ENCODE data around the gene OXSR1.

DNA sequence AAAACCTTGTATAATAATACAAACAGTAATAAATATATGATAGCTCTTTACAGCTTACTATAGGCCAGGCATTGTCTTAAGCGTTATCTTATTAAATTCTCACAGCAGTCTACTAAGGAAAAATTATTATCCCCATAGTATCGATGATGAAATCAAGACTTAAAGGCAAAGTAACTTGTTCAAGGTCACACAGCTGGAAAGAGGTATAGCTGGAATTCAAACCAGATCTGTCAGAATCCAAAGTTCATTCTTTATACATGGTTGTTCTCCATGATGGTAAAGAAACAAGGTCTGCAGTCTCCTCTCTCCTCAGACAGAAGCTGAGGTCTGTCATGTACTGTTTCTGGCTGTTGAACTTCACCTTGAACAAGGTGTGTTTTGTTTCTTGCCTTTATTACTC, 84.9 kb downstream of the OXSR1 start:
- TF ChIP-seq, protein P1, sequence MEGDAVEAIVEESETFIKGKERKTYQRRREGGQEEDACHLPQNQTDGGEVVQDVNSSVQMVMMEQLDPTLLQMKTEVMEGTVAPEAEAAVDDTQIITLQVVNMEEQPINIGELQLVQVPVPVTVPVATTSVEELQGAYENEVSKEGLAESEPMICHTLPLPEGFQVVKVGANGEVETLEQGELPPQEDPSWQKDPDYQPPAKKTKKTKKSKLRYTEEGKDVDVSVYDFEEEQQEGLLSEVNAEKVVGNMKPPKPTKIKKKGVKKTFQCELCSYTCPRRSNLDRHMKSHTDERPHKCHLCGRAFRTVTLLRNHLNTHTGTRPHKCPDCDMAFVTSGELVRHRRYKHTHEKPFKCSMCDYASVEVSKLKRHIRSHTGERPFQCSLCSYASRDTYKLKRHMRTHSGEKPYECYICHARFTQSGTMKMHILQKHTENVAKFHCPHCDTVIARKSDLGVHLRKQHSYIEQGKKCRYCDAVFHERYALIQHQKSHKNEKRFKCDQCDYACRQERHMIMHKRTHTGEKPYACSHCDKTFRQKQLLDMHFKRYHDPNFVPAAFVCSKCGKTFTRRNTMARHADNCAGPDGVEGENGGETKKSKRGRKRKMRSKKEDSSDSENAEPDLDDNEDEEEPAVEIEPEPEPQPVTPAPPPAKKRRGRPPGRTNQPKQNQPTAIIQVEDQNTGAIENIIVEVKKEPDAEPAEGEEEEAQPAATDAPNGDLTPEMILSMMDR (IDR thresholded peaks at IDR 0.05), result no peak
- TF ChIP-seq BHLHE40 (IDR thresholded peaks at IDR 0.05; ENCODE audit: low read depth, low read length) (no peak), MYC (IDR thresholded peaks at IDR 0.05; ENCODE audit: borderline replicate concordance, low read length) (no peak)
